GM18502 (cell line): ENCODE results near the gene G6PC1.

ENCODE experiments used
- ATAC-seq: cut with Tn5 transposase; IDR thresholded peaks from one replicate; pipeline ENCODE4 v1.9.1; 2021; ENCODE audit warnings: mild to moderate bottlenecking; ENCODE audit not compliant: unreplicated experiment, poor library complexity

Gene G6PC1

GRCh38 chr17:42929497-42929844 lies 28.9 kb downstream of the G6PC1 start:
- no peak for ATAC-seq

GRCh38 chr17:42937712-42938596 lies 37.4 kb downstream of the G6PC1 start:
- ATAC-seq = no peak

GRCh38 chr17:42944211-42944610 lies 43.6 kb downstream of the G6PC1 start:
- ATAC-seq = no peak

GRCh38 chr17:42946812-42947211 lies 46.2 kb downstream of the G6PC1 start:
- no peak for ATAC-seq

GRCh38 chr17:42950044-42950783 lies 49.6 kb downstream of the G6PC1 start:
- ATAC-seq = no peak
